GM12873 (cell line): Measurements from ENCODE around the gene ERMN.

Experiments
- TF ChIP-seq, protein P1 (sequence below): IDR thresholded peaks from 2 replicates; pipeline ENCODE4 v1.5.1; 2012; ENCODE audit warnings: low read depth, mild to moderate bottlenecking, moderate library complexity, low read length, control low read depth; ENCODE audit not compliant: insufficient read depth; ENCODE audit errors: missing control alignments

The ERMN gene

DNA sequence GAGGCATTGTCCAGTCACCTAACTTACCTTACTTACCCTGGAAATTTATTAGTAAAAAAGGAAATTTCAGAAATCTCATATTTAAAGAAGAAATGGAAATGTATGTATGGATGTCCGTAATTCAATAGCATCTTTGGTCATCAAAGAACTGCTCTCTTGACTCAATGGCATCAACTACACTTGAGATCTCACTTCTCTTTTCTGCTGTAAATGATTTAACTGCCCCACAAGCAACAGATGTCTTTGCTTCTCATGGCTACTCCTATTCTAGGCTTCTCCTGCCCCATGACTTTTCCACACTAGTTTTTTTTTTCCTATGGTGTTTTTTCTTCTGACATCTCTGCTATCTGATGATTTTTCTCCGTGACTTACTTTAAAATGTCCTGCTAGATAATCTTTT lies 34.0 kb upstream of the ERMN start:
- TF ChIP-seq, protein P1, sequence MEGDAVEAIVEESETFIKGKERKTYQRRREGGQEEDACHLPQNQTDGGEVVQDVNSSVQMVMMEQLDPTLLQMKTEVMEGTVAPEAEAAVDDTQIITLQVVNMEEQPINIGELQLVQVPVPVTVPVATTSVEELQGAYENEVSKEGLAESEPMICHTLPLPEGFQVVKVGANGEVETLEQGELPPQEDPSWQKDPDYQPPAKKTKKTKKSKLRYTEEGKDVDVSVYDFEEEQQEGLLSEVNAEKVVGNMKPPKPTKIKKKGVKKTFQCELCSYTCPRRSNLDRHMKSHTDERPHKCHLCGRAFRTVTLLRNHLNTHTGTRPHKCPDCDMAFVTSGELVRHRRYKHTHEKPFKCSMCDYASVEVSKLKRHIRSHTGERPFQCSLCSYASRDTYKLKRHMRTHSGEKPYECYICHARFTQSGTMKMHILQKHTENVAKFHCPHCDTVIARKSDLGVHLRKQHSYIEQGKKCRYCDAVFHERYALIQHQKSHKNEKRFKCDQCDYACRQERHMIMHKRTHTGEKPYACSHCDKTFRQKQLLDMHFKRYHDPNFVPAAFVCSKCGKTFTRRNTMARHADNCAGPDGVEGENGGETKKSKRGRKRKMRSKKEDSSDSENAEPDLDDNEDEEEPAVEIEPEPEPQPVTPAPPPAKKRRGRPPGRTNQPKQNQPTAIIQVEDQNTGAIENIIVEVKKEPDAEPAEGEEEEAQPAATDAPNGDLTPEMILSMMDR: no peak

DNA sequence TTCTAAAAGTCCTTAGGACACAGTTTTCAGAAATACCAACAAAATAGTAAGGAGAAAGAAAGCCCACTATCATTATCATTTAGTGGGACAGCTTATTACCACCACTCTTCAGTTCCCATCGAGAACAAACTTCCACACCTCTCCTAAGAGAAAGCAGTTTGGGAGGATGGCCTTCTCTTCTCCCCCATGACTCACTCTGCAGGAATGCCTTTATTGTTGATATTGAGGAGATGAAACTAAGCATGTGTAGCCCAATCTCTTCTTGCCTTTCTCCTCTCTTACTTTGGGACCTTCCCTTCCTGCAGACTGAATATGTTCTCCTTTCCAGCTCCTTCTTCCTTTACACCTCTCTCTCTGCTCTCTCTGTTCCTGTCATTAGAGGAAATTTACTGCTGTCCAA lies 30.0 kb upstream of the ERMN start:
- TF ChIP-seq, protein P1: no peak

DNA sequence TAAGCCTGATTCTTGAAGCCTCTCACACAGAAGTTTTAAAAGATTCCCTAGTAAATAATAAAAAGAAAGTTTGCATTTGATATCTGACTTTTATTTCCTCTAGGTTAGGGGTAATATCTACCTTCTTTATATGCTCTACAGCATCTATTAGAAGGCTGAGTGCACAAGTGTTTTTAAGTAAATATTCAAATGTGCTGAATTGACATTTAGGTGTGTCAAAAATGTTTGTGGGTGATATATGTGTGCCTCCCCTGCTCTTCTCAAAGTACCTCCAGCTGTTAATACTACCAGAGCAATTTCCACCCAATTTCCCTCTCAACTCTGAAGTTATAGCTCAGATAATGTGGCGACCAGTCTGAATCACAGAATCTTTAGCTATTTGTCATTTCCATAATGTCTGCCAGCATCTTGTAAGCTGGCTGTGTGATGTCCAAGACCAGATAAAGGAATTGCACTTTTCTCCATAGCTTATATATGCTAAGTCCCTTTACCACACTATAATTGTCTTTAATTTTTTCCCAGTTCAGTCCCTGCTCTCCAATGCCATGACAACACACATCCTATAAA lies 24.4 kb upstream of the ERMN start:
- TF ChIP-seq, protein P1: no peak

DNA sequence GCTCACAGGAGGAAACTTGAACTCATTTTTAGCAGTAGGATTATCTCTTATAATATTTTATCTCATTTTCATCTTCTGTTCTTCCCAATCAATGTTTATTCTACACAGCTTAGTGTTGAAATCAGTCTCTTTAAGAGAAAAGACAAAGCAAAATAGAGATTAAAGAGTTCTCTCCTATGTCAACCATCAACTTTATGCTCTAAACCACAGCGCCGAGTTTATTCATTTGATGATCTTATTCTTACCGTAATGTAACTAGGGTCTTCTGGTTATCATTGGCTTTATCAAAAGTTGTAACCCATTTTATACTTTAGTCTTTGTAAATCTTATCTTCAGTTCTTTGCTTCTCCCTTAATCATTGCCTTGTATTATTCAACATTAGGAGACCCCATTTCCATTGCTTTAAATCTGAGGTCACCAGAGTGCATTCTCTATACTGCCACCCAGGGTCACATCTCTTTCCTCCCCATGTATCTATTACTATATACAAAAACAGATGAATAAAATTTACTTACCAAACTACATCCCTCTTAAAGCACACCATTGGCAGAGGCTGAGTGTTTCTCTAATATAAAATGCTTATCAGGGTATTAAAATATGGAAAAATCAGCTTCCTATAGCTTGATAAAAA lies 22.8 kb upstream of the ERMN start:
- TF ChIP-seq, protein P1: no peak

DNA sequence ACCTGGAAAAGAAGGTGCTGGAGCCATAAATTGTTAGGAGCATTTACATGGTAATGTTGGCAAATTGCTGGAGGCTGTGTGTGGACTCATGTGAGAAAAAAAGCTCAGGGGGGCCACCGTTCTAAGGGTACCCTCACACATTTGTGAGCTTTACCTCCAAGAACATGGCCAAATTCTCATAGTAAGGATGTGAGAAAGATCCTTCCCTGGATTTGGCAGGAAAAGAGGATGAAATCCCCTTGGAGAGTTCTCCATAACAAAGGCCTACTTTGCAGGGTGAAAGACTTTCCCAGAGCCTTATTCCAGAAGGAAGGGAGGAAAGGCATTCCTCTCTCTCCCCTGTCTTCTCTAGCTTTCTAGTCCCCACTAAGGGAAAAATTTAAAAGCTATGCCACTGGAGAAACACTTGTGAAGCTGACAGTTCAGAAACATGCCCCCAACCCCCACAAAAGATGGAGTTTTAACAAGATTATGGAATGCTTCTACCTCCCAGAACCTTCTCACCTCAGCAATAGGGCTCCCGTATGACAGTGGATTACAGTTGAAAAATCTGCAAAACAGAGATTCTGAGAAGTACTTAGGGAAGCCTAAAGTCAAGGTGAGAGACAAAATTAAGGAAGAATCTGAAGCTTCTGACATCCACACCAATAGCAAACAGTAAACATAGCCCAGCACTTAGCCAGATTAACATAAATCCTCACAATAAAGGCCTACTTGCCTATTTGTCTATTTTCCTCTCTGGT lies 20.2 kb upstream of the ERMN start:
- TF ChIP-seq, protein P1: no peak

DNA sequence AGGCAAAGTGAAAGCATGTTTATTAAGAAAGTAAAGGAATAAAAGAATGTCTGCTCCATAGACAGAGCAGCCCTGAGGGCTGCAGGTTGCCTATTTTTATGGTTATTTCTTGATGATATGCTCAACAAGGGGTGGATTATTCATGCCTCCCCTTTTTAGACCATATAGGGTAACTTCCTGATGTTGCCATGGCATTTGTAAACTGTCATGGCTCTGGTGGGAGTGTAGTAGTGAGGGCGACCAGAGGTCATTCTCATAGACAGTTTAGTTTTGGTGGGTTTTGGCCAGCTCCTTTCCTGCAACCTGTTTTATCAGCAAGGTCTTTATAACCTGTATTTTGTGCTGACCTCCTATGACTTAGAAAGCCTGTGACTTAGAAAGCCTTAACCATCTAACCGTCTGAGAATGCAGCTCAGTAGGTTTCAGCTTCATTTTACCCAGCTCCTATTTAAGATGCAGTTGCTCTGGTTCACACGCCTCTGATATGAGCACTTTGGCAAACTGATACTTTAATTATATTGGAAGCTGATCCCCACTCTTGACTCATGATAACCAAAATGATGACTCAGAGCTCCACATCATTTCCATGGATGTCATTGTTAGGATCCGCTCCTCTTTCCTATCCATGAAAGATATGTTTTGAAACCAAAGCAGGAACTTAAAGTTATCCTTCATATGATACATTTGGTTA lies 14.5 kb upstream of the ERMN start:
- TF ChIP-seq, protein P1: no peak

DNA sequence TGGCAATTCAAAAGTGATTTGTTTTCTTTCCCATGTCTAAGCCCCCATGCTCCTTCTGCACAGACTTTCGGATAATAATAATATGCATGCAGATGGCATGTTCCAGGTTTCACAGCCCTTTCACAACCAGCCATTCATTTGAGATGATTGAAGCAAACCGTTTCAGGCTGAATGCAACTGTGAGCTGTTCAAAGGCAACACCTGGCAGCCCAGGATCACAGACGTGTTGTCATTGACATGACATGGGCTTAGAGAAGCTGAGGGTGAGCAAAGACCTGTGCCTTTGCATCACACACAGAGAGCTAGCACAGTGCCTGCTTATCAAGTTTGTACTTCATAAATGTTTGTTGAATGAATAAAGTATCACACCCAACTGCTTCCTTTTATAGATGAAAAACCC lies 12.4 kb upstream of the ERMN start:
- TF ChIP-seq, protein P1: no peak
